Activated naive CD4-positive, alpha-beta T cell treated with anti-CD3 and anti-CD28 coated beads, Interleukin-2, amount 50 U/mL, for 16 hours (primary cell): Measurements from ENCODE around the gene ABCD2.
A peak's percentile ranks its signal among the peaks of the same experiment; 100 is the strongest.
"Not testable (repeated sequence)": the region's sequence is repeated elsewhere in the genome, so short reads cannot be mapped to it uniquely, and the experiment has no call there.

Source experiments
- DNase-seq: peaks from one replicate; pipeline ENCODE4 v3.0.0-alpha.2; 2020

ABCD2 gene

GRCh38 chr12:39619660-39620433 lies at the start of gene ABCD2:
Gene ABCD2 (minus strand): TSS chr12:39619803. CDS start chr12:39619615, 188 bp downstream.
- DNase-seq = peak; percentile 71

GRCh38 chr12:39660101-39660500 lies 40.5 kb upstream of the ABCD2 start:
- DNase-seq = no peak

- DNase-seq = no peak
Measured at GRCh38 chr12:39647383-39647782, 27.8 kb upstream of the ABCD2 start.

- no peak for DNase-seq
Measured at GRCh38 chr12:39646963-39647362, 27.4 kb upstream of the ABCD2 start.

GRCh38 chr12:39643052-39643451 lies 23.4 kb upstream of the ABCD2 start:
- DNase-seq = no peak

GRCh38 chr12:39638840-39639239 lies 19.2 kb upstream of the ABCD2 start:
- DNase-seq = no peak

GRCh38 chr12:39638178-39638577 lies 18.6 kb upstream of the ABCD2 start:
- DNase-seq = no peak

GRCh38 chr12:39632670-39633069 lies 13.1 kb upstream of the ABCD2 start:
- no peak for DNase-seq

- no peak for DNase-seq
Measured at GRCh38 chr12:39628836-39629235, 9.2 kb upstream of the ABCD2 start.

- no peak for DNase-seq
Measured at GRCh38 chr12:39627914-39628313, 8.3 kb upstream of the ABCD2 start.

GRCh38 chr12:39626033-39626814 lies 6.6 kb upstream of the ABCD2 start:
- no peak for DNase-seq

GRCh38 chr12:39623919-39624318 lies 4.3 kb upstream of the ABCD2 start:
- DNase-seq = no peak

- not testable (repeated sequence) for DNase-seq
Measured at GRCh38 chr12:39623160-39623559, 3.6 kb upstream of the ABCD2 start.

GRCh38 chr12:39622306-39622705 lies 2.7 kb upstream of the ABCD2 start:
- DNase-seq = no peak

GRCh38 chr12:39621670-39622069 lies 2.1 kb upstream of the ABCD2 start:
- DNase-seq = no peak

GRCh38 chr12:39620659-39621658 lies 1.4 kb upstream of the ABCD2 start:
- peak; percentile 62 for DNase-seq

- no peak for DNase-seq
Measured at GRCh38 chr12:39619316-39619659, 315 bp downstream of the ABCD2 start.

- no peak for DNase-seq
Measured at GRCh38 chr12:39618701-39619100, 902 bp downstream of the ABCD2 start.

- DNase-seq = no peak
Measured at GRCh38 chr12:39617887-39618286, 1.7 kb downstream of the ABCD2 start.

GRCh38 chr12:39616666-39617065 lies 2.9 kb downstream of the ABCD2 start:
- no peak for DNase-seq

- DNase-seq = no peak
Measured at GRCh38 chr12:39616251-39616650, 3.4 kb downstream of the ABCD2 start.

- DNase-seq = no peak
Measured at GRCh38 chr12:39613525-39613924, 6.1 kb downstream of the ABCD2 start.

GRCh38 chr12:39612250-39612649 lies 7.4 kb downstream of the ABCD2 start:
- DNase-seq = no peak
